ENCODE results near the gene SHISA8.

The SHISA8 gene

GRCh38 chr22:41913842-41914534 lies 886 bp downstream of the SHISA8 start:
- no peak for DNase-seq

- no peak for DNase-seq
Measured at GRCh38 chr22:41913040-41913719, 1.7 kb downstream of the SHISA8 start.

- DNase-seq = no peak
Measured at GRCh38 chr22:41912338-41913039, 2.4 kb downstream of the SHISA8 start.

- DNase-seq = no peak
Measured at GRCh38 chr22:41911001-41911611, 3.8 kb downstream of the SHISA8 start.

- no peak for DNase-seq
Measured at GRCh38 chr22:41910050-41911000, 4.5 kb downstream of the SHISA8 start.

- DNase-seq = no peak
Measured at GRCh38 chr22:41909310-41910049, 5.4 kb downstream of the SHISA8 start.

- DNase-seq = peak; percentile 36
Measured at GRCh38 chr22:41908411-41909309, 6.2 kb downstream of the SHISA8 start.

GRCh38 chr22:41907436-41908401 lies 7.2 kb downstream of the SHISA8 start:
- DNase-seq = peak; percentile 37

GRCh38 chr22:41906822-41907221 lies 8.1 kb downstream of the SHISA8 start:
- no peak for DNase-seq

GRCh38 chr22:41905411-41906202 lies 9.3 kb downstream of the SHISA8 start:
- no peak for DNase-seq

- no peak for DNase-seq
Measured at GRCh38 chr22:41904450-41905410, 10.1 kb downstream of the SHISA8 start.

GRCh38 chr22:41902932-41903421 lies 11.9 kb downstream of the SHISA8 start:
- no peak for DNase-seq

GRCh38 chr22:41902016-41902415 lies 12.9 kb downstream of the SHISA8 start:
- no peak for DNase-seq

GRCh38 chr22:41900652-41901312 lies 14.1 kb downstream of the SHISA8 start:
- no peak for DNase-seq

- no peak for DNase-seq
Measured at GRCh38 chr22:41899992-41900651, 14.8 kb downstream of the SHISA8 start.

GRCh38 chr22:41899110-41899509 lies 15.8 kb downstream of the SHISA8 start:
- no peak for DNase-seq

Measured in MV-4-11 (cell line).